GM18511 (cell line): ENCODE data around the gene CPM.

ENCODE experiments used
- ATAC-seq: cut with Tn5 transposase; IDR thresholded peaks from one replicate; pipeline ENCODE4 v1.9.1; 2021; ENCODE audit warnings: mild to moderate bottlenecking, moderate library complexity; ENCODE audit not compliant: unreplicated experiment

Gene CPM

DNA sequence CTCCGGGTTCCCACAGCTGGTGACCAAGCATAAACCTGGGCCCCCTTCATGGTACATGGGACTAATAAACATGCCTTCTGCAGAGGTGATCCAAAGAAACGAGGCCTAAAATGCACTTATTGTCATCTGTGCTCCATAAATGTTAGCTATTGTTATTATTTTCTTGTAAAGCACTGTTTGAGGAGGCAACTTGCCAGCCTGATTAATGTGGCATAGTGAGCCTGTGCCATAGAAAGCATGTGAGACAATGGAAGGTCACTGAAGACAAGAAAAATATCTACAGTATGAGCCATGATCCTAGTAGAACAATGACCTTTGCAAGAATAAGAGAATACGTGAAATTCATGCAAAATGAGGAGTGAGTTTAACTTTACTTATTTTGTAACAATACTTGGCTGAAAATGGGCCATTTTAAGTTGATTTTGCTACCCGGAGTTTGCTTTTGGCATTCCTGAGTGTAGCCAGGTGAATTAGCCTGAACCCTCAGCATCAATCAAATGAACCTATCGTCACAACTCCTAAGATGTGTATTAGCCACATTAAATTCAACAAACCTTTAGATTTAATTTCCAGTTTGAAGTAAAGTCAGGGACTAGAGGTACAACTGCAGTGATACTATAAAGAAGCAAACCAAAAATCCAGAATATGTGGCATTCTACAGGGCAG lies 52.2 kb downstream of the CPM start:
- no peak for ATAC-seq

DNA sequence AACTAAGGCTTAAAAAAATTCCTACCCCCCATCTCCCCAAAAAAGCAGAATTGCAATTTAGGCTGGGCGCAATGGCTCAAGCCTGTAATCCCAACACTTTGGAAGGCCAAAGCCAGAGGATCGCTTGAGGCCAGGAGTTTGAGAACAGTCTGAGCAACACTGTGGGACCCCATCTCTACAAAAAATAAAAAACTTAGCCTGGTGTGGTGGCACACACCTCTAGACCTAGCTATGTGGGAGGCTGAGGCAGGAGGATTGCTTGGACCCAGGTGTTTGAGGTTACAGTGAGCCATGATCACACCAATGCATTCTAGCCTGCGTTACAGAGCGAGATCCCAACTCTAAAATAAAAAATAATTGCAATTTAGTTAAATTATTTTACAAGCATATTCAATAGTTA lies 54.1 kb downstream of the CPM start:
- ATAC-seq, result no peak

DNA sequence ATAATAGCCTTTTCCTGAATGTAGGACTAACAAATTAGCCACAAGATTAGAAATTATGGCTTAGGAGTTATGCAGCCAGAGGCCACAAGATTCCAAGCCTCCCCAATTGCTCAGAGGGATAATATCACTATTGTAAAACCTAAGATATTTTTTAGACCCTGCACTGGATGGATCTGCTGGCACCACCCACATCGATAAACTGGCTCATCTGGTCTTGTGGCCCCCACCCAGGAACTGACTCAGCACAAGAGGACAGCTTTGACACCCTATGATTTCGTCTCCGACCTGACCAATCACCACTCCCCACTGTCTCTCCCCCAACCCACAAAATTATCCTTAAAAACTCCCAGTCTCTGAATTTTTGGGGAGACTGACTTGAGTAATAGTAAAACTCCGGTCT lies 54.7 kb downstream of the CPM start:
- ATAC-seq, result no peak

DNA sequence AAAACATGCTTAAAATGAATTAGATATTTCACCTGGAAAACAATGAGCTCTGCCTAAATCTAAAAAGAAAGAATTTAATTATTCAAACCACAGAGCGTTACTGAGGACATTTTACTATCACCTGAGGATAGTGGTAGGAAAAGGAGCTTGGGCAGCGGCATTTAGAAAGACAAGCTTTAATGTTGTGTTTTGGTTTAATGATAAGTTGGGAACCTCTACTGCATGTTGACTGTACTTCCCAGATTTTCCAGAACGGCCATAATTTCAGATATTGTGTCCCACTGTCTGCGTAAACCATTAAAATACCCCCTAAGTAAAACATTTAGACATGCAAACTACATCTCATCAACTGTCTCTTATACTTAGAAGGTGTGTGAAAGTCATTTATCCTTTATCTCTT lies 55.4 kb downstream of the CPM start:
- ATAC-seq, result no peak

DNA sequence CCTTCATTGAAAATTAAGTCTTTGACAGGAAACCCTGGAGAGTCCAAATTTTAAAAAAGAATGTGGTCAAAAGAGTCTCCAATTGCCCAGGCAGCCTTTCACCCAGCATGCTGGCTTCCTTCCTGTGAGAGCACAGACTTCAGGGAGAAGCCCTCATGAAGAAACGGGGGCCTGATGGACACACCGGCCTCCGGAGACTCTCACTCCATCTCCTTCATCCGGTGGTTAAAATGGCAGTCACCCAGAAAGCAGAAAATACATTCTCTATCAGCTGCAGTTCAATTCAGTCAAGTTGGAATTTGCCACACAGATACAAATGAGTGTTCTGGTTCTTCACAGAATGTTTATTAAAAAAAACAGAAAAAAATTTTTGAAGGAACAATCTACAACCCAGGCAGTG lies 56.5 kb downstream of the CPM start:
- no peak for ATAC-seq

GRCh38 chr12:68873316-68873715 lies 59.7 kb downstream of the CPM start:
- no peak for ATAC-seq

DNA sequence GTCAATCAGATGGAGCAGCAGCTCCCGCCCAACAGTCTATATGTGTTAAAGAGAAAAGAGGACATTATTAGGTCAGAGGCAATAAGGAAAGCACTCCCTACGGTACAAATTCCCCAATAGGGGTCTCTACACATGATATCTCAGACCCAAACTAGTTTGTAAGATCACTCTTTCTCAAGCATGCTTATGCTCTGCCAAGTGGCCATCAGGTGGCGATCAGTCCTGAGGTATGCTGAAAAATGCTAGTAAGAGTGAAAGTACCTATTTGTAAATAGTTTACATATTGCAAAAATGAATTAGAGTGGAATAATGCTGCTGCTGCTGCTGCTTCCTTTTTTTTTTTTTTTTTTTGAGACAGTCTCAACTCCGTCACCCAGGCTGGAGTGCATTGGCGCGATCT lies 61.0 kb downstream of the CPM start:
- no peak for ATAC-seq

DNA sequence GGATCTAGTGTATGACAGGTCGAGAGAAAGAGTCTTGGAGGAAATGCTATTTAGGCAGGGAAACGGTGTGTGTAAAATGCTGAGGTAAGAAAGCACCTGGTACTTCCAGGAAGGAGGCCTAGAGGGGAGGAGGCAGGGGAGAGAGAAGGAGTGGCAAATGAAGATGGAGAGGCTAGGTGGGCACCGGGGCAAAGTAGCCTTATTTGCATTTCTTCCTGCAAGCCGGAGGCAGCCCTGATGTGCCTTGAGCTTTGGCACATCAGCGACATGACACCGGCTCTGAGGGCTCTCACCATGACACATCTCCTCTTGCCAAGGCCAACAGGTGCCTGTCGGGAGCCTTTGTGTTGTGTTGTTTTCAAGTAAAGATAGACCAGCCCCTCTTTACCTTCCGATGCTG lies 61.6 kb downstream of the CPM start:
- ATAC-seq, result no peak

GRCh38 chr12:68870443-68870842 lies 62.5 kb downstream of the CPM start:
- no peak for ATAC-seq

DNA sequence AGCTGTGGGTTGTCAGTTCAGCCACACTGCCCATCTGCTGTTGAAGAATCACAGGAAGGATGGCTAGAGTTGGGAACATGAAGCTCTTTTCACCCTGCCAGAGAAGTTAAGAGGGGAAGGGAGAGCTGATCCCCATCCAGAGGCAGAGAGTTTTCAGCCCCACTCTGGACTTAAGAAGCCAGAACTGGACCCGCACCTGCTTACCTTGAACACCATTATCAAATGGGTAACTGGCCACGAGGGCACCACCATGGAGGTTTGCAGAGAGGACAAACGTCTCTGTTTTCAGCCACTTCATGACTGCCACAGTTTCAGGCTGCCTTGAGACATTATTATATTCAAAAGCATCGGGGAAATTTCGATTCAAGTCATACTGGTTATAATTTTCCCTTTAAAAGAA lies 63.0 kb downstream of the CPM start:
- ATAC-seq, result no peak

DNA sequence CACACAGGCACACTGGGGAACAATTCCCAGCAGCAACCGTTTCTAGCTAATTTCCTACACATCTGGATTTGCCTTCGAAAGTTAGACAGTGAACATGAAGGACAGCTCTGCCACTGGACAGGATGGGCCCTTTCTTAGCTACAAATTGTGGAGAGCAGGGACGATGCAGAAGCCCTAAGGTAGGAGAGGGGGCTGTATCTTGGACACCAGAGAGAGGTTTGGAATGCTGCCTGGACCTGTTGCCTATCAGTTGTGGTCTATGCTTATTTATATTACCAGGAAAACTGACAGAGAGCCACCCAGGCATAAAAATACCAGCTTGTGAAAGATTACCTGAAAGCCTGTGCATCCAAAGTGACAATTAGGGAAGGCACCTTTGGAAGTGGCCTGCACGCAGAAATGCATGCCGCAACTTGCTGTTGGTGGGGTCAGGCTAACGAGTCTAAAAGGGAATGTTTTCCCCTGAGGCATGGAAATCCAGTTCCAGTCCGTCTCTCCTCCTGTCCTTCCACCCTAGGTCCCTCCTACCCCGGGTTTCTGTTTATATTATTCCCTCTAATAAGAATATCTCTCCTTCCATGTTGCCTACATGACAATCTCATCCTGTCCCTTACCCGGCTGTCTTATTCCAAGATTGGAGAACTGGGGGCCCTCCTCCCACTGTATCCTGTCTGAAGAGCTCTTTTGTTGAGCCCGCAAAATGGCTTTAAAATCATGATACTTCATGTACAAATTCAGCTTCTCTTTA lies 64.8 kb downstream of the CPM start:
- ATAC-seq, result no peak

DNA sequence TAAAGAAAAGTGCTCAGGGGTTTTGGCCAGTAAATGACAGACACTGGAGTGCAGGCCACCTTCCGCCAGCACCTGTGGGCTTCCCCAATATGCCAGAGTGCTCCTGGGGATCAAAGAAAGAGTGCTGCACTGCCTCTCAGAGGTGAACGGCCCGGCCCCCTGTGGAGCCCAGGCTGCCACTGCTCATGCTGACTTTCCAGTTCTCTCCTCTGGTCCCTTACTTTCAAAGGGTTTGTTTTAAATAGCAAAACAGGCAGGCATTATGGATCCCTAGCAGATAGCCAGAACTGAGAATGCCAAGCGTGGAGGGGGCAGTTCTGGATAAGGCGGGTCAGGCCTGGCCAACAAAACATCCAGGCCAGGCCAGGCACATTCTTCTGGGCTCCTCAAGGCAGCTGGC lies 65.4 kb downstream of the CPM start:
- no peak for ATAC-seq

- no peak for ATAC-seq
Observed at GRCh38 chr12:68866950-68867349, 66.0 kb downstream of the CPM start.

DNA sequence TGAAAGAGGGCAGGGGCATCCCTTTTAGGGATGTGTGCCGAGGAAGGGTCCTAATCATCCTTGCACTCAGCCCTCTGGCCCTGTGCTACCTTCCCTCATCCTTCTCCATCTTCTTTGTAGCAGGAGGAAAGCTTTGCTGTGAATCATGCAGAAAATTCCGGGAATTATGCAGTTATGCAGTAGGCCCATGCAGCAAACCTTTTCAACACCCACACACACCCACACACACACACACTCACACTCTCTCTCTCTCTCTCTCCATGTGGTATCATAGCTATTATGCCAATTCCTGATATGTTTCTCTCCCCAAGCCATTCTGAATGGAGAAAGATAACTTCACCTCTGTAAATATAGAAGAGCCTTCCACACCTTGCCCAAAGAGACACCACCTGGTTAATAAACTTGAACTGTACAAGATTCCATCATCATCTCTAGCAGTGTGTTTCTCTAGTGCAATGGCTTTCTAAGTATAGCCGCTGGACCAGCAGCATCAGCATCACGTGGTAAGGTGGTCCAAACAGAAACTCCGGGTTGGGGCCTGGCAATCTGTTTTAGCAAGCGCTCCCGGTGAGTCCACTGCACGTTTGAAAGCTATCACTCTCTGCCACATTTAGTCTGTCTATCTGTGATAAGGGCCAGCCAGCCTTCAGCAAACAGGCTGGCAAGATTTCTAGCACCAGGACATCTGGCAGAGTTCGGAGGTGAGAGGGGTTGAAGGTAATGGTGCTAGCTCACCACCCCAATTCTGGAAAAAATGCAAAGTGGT lies 67.4 kb downstream of the CPM start:
- no peak for ATAC-seq

DNA sequence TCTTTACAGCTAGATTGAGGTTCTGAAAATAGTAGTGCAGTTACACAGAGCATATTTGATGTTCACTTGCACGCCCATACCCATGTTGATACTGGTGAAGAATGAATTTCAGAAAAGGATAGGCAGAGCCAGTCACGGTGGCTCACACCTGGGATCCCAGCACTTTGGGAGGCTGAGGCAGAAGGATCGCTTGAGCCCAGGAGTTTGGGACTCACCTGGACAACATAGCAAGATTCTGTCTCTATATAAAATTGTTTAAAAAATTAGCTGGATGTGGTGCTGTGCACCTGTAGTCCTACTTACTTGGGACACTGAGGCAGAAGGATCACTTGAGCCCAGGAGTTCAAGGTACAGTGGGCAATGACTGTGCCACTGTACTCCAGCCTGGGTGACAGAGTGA lies 68.4 kb downstream of the CPM start:
- no peak for ATAC-seq

- peak; percentile 84 for ATAC-seq
Observed at GRCh38 chr12:68863886-68864454, 69.0 kb downstream of the CPM start.

DNA sequence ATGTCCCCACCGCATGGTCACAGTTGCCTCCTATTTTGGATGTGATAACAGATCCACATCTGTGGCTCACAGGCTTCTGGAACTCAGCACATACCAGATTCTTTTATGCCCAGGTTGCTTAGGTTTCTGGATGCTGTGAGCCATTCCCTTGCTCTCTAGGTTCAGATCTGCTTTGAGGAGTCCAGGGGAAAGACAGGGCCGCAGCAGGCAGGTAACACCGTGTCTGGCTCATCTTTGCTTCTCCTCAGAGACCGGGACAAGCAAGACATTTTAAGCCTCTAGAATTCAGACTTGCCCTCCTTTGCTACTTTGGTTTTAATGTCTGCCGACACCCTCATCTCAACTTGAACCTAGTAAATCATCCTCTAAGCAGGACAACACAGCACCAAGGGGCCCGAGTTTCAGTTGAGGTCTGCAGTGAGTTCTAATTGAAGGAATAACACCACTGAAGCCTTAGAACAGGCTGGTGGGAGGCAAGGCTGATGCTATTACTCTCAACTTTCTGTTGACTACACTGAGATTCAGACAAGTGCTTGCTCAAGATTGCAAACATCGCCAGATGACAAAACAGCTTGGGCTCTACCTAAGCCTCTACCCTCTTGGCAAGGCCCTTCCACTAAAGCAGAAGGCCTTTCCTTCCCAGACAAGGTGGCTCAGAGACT lies 69.7 kb downstream of the CPM start:
- peak; percentile 28 for ATAC-seq

DNA sequence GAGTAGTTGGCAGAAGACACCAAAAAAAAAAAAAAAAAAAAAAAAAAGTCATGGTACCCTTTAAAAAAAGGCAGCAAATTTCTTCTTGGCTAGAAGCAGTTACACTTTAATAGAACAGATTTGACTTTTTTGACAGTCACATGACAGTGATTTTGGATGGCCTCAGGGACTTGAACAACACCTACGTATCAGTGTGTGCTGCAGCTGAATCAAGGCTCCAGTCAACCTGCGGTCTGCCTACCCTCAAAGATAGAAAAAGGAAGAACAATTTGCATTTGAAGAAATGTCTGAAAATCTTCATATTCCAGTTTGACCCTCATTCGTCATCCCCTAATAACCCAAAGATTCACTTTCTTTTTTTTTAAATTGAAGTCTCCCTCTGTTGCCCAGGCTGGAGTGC lies 71.1 kb downstream of the CPM start:
- no peak for ATAC-seq

GRCh38 chr12:68856510-68856909 lies 76.5 kb downstream of the CPM start:
- no peak for ATAC-seq

- ATAC-seq, result no peak
Observed at GRCh38 chr12:68855771-68856170, 77.2 kb downstream of the CPM start.

GRCh38 chr12:68855111-68855510 lies 77.9 kb downstream of the CPM start:
- no peak for ATAC-seq
